Right forelimb (tissue), 1 donor: ENCODE data around the gene CSF1R.
A peak's percentile ranks its signal among the peaks of the same experiment; 100 is the strongest.

ENCODE experiments used
- DNase-seq: peaks from one replicate; pipeline ENCODE4 v3.0.0-alpha.2; 2018

The CSF1R gene

DNA sequence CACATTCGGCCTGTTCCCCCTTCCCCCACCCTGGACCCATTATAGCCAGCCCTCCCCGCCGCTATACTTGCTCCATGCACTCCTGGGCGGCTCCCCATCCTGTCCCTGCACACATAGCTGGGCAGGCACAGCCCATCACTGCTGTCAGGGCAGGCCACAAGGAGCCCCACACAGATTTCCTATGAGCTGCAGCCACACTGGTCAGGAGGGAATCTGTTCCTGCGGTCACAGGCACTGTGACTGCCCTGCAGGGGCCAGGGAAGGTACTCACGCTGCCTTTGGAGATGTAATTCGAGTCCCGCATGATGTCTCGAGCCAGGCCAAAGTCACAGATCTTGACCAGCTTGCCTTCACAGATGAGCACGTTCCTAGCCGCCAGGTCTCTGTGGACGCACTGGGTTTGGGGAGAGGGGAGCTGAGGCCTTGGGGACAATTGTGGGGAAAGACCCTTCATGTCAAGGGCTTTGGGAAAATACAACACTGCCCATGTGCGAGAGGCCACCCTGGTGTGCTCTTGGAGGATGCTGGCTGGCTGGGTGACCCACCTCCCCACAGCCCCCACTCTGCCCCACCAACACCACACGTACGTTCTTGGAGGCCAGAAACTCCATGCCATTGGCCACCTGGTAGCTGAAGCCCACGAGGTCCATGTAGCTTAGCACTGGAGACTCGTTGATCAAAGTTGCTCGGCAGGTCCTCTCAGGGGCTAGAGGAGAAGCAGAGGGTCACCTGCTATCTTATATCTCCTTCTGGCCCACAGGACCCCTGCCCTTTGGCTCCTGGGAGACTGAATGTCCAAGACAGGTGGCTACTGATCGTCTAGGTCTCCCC, 34.5 kb upstream of the CSF1R start:
- peak; percentile 26 for DNase-seq

- peak; percentile 36 for DNase-seq
Measured at GRCh38 chr5:150120062-150120441, 33.7 kb upstream of the CSF1R start.

- peak; percentile 35 for DNase-seq
Measured at GRCh38 chr5:150119421-150120061, 33.2 kb upstream of the CSF1R start.

- DNase-seq, result peak; percentile 38
Measured at GRCh38 chr5:150118561-150119229, 32.3 kb upstream of the CSF1R start.

DNA sequence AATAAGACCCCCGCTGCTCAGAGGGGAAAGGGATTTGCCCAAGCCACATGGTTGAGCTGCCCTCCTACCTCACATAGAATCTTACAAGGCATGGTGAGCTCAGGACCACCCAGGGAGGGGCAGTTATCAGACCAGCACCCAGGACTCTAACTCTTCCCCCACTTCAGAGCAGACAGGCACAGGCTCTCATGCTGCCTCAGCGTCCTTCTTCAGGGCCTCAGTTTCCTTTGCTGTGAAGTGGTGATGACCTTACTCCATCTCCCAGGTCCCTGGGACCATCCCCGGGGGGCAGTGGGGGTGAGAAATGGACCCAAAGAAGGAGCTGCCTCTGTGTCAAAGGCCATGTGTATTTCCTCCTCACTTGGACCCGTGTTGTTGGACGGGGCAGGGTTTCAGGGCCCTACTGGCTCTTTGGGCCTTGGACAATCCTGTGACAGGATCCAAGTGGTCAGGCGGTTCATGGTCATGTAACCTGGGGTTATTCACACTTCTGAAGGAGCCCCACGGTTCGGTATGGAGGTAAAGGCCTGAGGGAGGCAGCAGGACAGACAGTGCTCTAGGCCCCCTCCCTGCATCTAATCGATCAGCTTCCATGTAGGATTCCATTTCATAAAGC, 31.7 kb upstream of the CSF1R start:
- peak; percentile 36 for DNase-seq

DNA sequence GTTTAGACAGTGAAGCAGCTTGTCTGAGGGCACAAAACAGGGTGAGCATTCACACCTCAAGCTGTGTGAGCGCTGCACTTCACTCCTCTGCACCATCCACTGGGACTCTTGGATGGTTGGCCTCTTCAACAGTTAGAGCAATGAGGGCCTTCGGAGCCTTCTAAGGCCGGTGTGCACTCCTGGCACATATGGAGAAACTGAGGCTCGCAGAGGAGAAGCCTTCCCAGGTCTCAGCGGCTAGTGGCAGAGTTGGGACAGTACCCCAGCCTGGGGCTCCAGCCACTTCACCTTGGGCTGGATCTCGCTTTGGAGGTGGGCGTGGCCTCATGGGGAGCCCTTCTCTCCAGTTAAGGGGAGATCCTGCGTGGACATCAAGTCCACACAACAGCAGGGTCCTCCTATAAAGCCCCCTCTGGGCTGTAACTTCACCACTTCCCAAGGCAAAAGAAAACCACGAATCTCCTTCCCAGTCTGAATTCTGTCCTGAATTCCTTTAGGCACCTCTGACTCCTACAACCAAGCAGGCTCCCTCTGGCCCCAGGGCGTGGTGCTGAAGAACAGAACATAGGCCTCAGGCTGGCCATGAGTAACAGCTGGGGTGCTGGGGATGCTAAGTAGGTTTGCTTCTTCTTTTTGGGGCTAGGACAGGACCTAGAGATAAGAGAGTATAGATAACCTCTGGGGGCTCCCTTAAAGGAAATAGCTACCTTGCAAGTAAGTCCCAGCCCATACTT, 30.5 kb upstream of the CSF1R start:
- no peak for DNase-seq

- DNase-seq, result no peak
Measured at GRCh38 chr5:150114773-150115408, 28.5 kb upstream of the CSF1R start.

DNA sequence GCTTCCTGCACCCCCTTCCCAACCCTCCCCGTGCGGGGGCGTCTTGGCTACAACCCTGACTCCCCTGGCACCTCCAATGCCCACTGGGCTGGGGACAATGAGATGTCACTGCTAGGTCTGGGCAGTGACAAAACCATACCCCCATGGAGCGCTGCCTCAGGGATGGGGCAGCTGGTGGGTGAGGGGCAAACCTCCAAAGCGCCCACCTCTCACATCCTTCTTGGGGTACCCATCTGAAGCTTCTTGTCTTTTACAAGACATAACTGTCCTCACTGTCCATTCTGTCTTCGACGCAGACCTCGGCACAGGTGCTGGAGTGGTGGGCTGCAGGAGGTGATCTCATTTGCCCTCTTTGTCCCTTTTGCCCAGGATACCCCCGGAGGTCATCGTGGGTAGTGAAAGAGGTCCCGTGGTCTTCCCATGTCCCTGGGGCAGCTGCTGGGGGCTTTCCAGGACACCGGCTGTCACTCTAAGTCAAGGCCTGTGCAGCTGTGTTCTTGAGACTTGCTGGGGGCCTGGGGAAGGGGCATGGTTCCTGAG, 27.8 kb upstream of the CSF1R start:
- DNase-seq, result peak; percentile 36

GRCh38 chr5:150113047-150113744, 26.8 kb upstream of the CSF1R start:
- DNase-seq, result peak; percentile 42

GRCh38 chr5:150112201-150113046, 26.1 kb upstream of the CSF1R start:
- DNase-seq, result peak; percentile 59

DNA sequence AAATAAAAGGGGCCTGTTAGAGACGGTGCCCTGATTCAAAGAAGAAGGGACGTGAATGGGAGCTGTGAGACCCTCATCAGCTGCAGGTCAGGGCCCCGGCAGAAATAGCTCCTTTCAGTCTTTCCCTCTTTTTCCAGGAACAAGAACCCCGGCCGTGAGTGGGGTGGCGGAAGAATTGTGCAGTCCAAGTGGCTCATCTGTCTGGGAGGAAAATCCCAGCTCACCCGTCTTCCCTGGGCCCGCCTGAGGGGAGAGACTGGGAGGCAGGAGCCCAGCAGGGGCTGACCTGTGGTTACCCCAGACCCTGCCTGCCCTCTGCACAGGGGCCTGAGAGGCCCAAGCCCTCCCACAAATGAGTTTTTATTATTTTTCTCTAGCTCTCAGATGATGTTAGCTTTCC, 24.8 kb upstream of the CSF1R start:
- no peak for DNase-seq

GRCh38 chr5:150109921-150110320, 23.6 kb upstream of the CSF1R start:
- no peak for DNase-seq

DNA sequence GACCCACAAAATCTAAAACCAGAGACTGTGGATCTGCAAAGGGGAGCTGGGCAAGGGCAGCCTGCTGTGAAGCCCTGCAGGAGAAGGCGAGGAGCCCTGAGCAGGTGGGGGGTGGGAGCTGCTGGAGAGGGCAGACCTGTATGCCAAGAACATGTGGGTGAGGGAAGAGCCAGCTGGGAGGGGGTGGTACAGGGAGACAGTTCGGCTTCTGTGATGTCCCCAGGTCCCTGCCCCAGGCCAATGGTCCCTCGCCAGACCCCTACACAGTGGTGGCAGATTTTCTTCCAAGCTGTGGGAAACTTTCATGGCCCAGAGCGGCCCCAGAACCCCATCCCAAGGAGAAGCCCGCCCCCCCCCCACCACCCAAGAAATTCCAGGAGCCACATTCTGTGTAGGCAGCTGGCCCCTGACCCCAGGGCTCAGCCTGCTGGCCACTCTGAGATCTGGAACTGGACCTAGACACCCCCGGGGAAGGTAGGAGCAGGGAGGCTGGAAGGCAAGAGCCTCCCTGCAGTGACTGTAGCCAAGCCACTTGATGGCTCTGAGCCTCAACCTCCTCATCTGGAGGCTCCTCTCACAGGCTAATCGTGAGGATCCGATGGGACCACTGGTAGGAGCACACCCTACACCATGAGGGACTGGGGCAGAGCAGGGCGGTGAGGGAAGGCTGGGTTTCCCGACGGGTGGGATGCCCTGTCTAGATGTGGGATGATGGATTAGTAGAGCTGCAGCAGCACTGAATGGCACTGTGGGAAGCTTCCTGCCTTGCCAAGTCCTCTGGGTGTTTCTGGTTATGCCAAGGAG, 22.6 kb upstream of the CSF1R start:
- no peak for DNase-seq

DNA sequence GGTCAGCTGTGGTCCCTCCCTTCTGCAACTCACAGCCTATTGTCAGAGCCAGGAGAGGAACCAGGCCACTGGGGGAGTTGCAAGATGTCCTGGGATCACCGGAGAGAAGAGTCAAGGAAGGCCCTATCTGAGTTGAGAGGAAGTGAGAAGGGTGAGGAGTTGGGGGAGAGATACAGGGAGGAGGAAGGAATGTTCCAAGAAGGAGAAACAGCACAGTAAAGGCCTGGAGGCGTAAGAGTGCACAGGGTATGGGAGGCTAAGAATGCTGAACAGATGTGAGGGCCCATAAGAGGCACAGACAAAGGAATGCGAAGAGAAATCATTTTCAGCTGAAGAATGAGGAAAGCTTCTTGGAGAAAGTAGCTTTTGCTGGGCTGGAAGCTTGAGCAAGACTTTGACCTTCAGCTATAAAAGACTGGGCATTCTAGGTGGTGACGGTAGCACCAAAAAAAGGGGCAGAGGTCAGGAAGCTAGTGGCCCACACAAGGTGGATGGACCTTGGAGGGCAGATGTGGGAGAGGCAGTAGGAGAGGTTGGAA, 21.6 kb upstream of the CSF1R start:
- DNase-seq, result no peak

DNA sequence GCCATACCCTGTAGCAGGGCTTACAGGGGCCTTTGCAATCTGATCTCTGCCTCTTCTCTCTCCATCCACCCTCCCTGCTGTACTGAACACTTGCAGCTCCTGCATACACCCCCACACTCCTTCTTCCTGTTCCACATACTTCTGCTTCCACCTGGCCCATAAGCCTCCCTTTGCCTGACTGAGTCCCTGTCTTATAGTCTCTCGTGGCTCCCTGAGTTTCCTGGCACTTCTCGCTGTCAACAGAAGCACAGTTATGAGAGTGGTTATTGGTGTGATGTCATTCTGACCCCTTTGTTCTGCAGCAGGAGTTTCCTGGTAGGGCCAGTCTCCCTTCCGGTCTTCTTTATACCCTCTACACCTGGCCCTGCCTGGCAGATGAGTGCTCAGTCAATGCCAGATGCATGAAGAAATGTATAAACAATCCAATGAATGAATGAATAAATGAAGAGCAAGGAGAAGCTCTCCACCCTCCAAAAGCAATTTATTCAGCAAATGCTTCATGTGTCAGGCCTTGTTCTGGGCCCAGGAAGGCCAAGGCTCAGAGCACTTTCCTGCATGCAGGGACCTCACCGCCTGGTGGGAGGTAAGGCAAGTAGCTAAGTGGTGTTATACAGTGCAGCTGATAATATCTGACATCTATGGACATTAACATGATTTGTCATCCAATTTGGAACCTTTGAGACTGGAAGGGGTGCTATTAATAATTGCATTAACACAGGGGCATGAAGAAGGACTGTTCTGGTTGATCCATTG, 20.5 kb upstream of the CSF1R start:
- DNase-seq, result no peak

GRCh38 chr5:150105928-150106615, 19.7 kb upstream of the CSF1R start:
- DNase-seq, result peak; percentile 28

GRCh38 chr5:150104550-150104870, 18.2 kb upstream of the CSF1R start:
- DNase-seq, result no peak
